ENCODE measurements around the gene ARFGAP1. TPM values are rescaled to one million over a fixed set of nuclear protein-coding genes. Genes with fewer than 3 reads are reported as not detected.

The ARFGAP1 gene
- polyA plus RNA-seq, 2 of the 4 experiments (the other 2 are of a cell fraction) = 41.0 to 106 TPM

DNA sequence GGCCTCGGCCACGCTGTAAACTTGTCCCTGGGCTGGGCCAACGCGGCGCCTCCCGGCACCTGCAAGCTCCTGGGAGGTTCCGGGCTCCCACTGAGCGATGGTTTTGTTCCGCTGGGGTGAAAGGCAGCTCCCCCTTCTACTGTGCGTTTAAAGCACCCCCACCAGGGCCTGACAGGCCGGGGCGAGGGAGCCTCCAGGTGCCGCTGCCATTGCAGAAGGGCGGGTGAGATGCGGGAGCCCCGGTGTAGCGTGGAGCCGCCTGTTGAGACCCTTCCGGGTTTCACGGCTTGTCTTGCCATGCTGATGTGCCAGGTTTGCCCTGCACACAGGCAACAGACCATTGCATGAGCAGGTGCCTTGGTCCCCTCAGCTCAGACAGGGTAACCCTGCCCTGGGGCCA lies 23.2 kb downstream of the ARFGAP1 start:
- no peak overlapping the region for H3K4me3 ChIP-seq
- TF ChIP-seq RCOR1 (IDR thresholded peaks at IDR 0.05; ENCODE audit: low read depth, low read length) (no peak), CHD4 (IDR thresholded peaks at IDR 0.05; ENCODE audit: borderline replicate concordance) (no peak), FOXS1 (CRISPR knock-in tag; IDR thresholded peaks at IDR 0.05) (no peak), MAZ (IDR thresholded peaks at IDR 0.05; ENCODE audit: borderline replicate concordance, low read depth, low read length) (no peak), EHF (CRISPR knock-in tag; IDR thresholded peaks at IDR 0.05) (no peak)
- TF ChIP-seq, protein P1, sequence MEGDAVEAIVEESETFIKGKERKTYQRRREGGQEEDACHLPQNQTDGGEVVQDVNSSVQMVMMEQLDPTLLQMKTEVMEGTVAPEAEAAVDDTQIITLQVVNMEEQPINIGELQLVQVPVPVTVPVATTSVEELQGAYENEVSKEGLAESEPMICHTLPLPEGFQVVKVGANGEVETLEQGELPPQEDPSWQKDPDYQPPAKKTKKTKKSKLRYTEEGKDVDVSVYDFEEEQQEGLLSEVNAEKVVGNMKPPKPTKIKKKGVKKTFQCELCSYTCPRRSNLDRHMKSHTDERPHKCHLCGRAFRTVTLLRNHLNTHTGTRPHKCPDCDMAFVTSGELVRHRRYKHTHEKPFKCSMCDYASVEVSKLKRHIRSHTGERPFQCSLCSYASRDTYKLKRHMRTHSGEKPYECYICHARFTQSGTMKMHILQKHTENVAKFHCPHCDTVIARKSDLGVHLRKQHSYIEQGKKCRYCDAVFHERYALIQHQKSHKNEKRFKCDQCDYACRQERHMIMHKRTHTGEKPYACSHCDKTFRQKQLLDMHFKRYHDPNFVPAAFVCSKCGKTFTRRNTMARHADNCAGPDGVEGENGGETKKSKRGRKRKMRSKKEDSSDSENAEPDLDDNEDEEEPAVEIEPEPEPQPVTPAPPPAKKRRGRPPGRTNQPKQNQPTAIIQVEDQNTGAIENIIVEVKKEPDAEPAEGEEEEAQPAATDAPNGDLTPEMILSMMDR (IDR thresholded peaks at IDR 0.05) = no peak
- TF ChIP-seq, protein P2, sequence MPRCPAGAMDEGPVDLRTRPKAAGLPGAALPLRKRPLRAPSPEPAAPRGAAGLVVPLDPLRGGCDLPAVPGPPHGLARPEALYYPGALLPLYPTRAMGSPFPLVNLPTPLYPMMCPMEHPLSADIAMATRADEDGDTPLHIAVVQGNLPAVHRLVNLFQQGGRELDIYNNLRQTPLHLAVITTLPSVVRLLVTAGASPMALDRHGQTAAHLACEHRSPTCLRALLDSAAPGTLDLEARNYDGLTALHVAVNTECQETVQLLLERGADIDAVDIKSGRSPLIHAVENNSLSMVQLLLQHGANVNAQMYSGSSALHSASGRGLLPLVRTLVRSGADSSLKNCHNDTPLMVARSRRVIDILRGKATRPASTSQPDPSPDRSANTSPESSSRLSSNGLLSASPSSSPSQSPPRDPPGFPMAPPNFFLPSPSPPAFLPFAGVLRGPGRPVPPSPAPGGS (IDR thresholded peaks at IDR 0.05) = no peak
- TF ChIP-seq, protein P3, sequence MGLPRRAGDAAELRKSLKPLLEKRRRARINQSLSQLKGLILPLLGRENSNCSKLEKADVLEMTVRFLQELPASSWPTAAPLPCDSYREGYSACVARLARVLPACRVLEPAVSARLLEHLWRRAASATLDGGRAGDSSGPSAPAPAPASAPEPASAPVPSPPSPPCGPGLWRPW (IDR thresholded peaks at IDR 0.05) = no peak
- ChIA-PET POLR2A (no interaction called here), CTCF (interaction anchor here (0.6 to 30.4 kb wide), 7 partner anchors 13 to 678 kb away, joined by 3 to 401 read pairs (median 4); no protein-coding TSS in a partner anchor)
- peaks cover 2% of the 10 kb centered on the region; the same call in 1 of the 3 replicates for H3K9me3 ChIP-seq
- ATAC-seq = no peak; a peak in 1 of 6 replicates
- peaks cover 17% of the 10 kb centered on the region; the same call in 2 of the 3 replicates for H3K4me1 ChIP-seq
- H3K27ac ChIP-seq = no peak overlapping the region
- no peak overlapping the region for H3K4me2 ChIP-seq
- DNase-seq (ENCODE audit: low read depth in 1 of 2, low spot score in 1 of 2) = no peak
- no peak for FAIRE-seq
- 69% methylated on average over 18 of the region's 20 CpGs for WGBS (ENCODE audit: missing lambda C conversion rate)

DNA sequence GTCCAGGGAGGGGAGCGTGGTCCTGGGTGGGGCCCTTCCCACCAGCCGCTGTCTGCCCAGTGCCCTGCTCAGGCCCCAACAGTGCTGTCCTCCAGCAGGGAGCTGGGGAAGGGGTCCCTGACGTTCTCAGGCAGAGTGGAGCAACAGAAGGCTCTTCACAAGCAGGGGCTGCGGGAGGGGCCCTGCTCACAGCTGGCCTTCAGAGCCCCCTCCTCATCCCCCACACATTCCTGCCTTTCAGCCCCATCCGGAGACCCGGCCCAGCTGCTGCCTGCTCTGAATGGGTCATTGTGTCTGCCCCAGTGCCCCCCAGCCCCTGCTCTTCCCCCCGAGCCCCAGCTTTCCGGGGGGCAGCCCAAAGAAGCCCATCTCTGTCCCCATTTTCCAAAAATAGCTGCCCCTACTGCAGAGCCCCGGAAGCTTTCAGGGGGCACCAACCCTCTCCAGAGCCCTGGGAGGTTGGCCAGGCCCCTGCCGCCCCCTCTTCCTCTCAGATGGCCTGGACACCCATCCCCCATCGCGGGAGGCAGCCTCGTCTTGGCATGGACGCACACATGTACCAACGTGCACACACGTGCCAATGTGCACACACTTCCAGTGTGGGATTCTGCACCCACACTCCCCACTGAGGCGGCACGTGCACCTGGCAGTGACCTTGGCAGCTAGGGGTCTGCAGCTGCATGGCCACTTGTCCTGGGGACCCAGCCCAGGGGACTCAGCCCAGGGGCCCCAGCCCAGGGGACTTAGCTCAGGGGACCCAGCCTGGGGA lies 24.1 kb downstream of the ARFGAP1 start:
- H3K4me1 ChIP-seq = peaks cover 14% of the 10 kb centered on the region; the same call in 2 of the 3 replicates
- DNase-seq (ENCODE audit: low read depth in 1 of 2, low spot score in 1 of 2) (no peak), ATAC-seq (peak in 1 of 2 experiments; percentile 9; a peak in 1 of 6 replicates), FAIRE-seq (no peak)
- TF ChIP-seq, protein P4, sequence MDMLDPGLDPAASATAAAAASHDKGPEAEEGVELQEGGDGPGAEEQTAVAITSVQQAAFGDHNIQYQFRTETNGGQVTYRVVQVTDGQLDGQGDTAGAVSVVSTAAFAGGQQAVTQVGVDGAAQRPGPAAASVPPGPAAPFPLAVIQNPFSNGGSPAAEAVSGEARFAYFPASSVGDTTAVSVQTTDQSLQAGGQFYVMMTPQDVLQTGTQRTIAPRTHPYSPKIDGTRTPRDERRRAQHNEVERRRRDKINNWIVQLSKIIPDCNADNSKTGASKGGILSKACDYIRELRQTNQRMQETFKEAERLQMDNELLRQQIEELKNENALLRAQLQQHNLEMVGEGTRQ (IDR thresholded peaks at IDR 0.05) = no peak
- TF ChIP-seq GATA3 (IDR thresholded peaks at IDR 0.05; ENCODE audit: borderline replicate concordance) (no peak), RCOR1 (IDR thresholded peaks at IDR 0.05; ENCODE audit: low read depth, low read length) (no peak), TFCP2L1 (CRISPR knock-in tag; IDR thresholded peaks at IDR 0.05) (no peak), RNF2 (IDR thresholded peaks at IDR 0.05; ENCODE audit: borderline replicate concordance, low read depth) (no peak), PHF8 (IDR thresholded peaks at IDR 0.05; ENCODE audit: borderline replicate concordance, low read depth) (no peak), EHF (CRISPR knock-in tag; IDR thresholded peaks at IDR 0.05) (no peak), NFE2L2 (conservative IDR thresholded peaks at IDR 0.05; ENCODE audit: low read length) (no peak), EP300 (IDR thresholded peaks at IDR 0.05) (no peak), HOXA7 (CRISPR knock-in tag; IDR thresholded peaks at IDR 0.05) (no peak), MAZ (IDR thresholded peaks at IDR 0.05; ENCODE audit: borderline replicate concordance, low read depth, low read length) (no peak), CHD2 (IDR thresholded peaks at IDR 0.05; ENCODE audit: low read length, partially characterized antibody) (no peak), KDM5A (IDR thresholded peaks at IDR 0.05) (no peak)
- TF ChIP-seq, protein P2 (IDR thresholded peaks at IDR 0.05) = no peak
- TF ChIP-seq, protein P5, sequence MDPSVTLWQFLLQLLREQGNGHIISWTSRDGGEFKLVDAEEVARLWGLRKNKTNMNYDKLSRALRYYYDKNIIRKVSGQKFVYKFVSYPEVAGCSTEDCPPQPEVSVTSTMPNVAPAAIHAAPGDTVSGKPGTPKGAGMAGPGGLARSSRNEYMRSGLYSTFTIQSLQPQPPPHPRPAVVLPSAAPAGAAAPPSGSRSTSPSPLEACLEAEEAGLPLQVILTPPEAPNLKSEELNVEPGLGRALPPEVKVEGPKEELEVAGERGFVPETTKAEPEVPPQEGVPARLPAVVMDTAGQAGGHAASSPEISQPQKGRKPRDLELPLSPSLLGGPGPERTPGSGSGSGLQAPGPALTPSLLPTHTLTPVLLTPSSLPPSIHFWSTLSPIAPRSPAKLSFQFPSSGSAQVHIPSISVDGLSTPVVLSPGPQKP (IDR thresholded peaks at IDR 0.05; ENCODE audit: low read depth, low read length) = no peak
- no peak overlapping the region for H3K4me3 ChIP-seq
- no peak overlapping the region for H3K4me2 ChIP-seq
- 29% methylated on average over 5 of the region's 18 CpGs for WGBS (ENCODE audit: missing lambda C conversion rate)
- H3K27ac ChIP-seq = no peak overlapping the region
- ChIA-PET POLR2A (interaction anchor here (0.6 kb wide), 1 partner anchor 12 kb away, joined by 5 read pairs; no protein-coding TSS in a partner anchor), CTCF (interaction anchor here (0.6 to 30.4 kb wide), 9 partner anchors 13 to 929 kb away, joined by 3 to 401 read pairs (median 3); partner anchors contain the start of gene LAMA5)
- peaks cover 10% of the 10 kb centered on the region; the same call in 2 of the 3 replicates for H3K9me3 ChIP-seq
